Subcutaneous abdominal adipose tissue (tissue), 5 donors: ENCODE measurements around the gene TECPR1.

Source experiments
- H3K27ac ChIP-seq: one replicate; pipeline ENCODE4 v1.7.0; 2013; ENCODE audit warnings: low read depth, mild to moderate bottlenecking, inconsistent platforms, low read length, moderate library complexity
- H3K27me3 ChIP-seq, 5 donors: one replicate each; pipeline ENCODE4 v1.7.0; 2013; ENCODE audit warnings: low read length in 5 of 5, inconsistent platforms in 1 of 5; ENCODE audit not compliant: control insufficient read depth in 5 of 5, insufficient read depth in 4 of 5
- H3K36me3 ChIP-seq, 5 donors: one replicate each; pipeline ENCODE4 v1.7.0; 2013; ENCODE audit warnings: low read length in 5 of 5; ENCODE audit not compliant: control insufficient read depth in 5 of 5, insufficient read depth in 5 of 5
- H3K4me1 ChIP-seq, 5 donors: one replicate each; pipeline ENCODE4 v1.7.0; 2013; ENCODE audit warnings: low read length in 5 of 5, mild to moderate bottlenecking in 3 of 5, moderate library complexity in 1 of 5; ENCODE audit not compliant: control insufficient read depth in 5 of 5, insufficient read depth in 5 of 5
- H3K4me3 ChIP-seq, 5 donors: one replicate each; pipeline ENCODE4 v1.7.0; 2013; ENCODE audit warnings: low read length in 5 of 5, low read depth in 1 of 5
- H3K9ac ChIP-seq, 5 donors: one replicate each; pipeline ENCODE4 v1.7.0; 2013; ENCODE audit warnings: low read length in 5 of 5, mild to moderate bottlenecking in 4 of 5, moderate library complexity in 3 of 5
- H3K9me3 ChIP-seq, 5 donors: one replicate each; pipeline ENCODE4 v1.7.0; 2013; ENCODE audit warnings: low read length in 5 of 5; ENCODE audit not compliant: control insufficient read depth in 5 of 5
- donor health status: healthy.
- donor health status: healthy.
- donor health status: healthy.
- donor health status: healthy.
- donor health status: healthy.

TECPR1 gene

DNA sequence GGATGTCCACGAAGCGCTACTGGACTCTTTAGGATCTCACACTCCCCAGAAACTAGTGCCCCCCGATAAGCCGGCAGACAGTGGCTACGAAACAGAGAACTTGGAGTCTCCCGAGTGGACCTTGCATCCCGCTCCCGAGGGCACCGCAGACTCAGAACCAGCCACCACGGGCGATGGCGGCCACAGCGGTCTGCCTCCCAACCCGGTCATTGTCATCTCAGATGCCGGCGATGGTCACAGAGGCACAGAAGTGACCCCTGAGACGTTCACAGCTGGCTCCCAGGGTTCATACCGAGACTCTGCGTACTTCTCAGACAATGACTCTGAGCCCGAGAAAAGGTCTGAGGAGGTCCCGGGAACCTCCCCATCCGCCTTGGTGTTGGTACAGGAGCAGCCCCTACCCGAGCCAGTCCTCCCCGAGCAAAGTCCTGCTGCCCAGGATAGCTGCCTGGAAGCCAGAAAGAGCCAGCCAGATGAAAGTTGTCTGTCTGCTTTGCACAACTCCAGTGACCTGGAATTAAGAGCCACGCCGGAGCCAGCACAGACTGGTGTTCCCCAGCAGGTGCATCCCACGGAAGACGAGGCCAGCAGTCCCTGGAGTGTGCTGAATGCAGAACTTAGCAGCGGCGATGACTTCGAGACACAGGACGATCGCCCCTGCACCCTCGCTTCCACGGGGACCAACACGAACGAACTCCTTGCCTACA, 58.4 kb downstream of the TECPR1 start:
- Histone ChIP-seq H3K27ac (no peak overlapping the region), H3K36me3 (peaks cover 7 to 63% (median 56%) of the 10 kb centered on the region in 5 donors), H3K9ac (peak overlapping the region in 1 of 5 donors; percentile 17), H3K9me3 (peaks cover 0 to 3% (median 0%) of the 10 kb centered on the region in 5 donors), H3K27me3 (no peaks in the 10 kb centered on the region), H3K4me1 (no peaks in the 10 kb centered on the region), H3K4me3 (no peak overlapping the region)

DNA sequence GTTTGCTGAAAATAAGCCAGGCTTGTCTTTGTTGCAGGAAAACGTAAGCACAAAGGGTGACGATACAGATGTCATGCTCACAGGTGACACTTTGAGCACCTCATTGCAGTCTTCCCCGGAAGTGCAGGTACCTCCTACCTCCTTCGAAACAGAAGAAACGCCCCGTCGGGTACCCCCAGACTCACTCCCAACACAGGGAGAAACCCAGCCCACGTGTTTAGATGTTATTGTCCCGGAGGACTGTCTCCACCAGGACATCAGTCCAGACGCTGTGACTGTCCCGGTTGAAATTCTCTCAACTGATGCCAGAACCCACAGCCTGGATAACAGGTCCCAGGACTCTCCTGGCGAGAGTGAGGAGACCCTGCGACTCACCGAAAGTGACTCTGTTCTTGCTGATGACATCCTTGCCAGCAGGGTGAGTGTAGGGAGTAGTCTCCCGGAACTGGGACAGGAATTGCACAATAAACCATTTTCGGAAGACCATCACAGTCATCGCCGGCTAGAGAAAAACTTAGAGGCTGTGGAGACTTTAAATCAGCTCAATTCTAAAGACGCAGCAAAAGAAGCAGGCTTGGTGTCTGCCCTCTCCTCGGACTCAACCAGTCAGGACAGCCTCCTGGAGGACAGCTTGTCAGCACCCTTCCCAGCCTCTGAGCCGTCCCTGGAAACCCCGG, 59.1 kb downstream of the TECPR1 start:
- H3K36me3 ChIP-seq: peaks cover 9 to 63% (median 56%) of the 10 kb centered on the region in 5 donors
- no peaks in the 10 kb centered on the region for H3K4me1 ChIP-seq
- peak overlapping the region in 1 of 5 donors; percentile 17 for H3K9ac ChIP-seq
- no peak overlapping the region for H3K27ac ChIP-seq
- H3K9me3 ChIP-seq: no peaks in the 10 kb centered on the region
- H3K27me3 ChIP-seq: no peaks in the 10 kb centered on the region
- no peak overlapping the region for H3K4me3 ChIP-seq

DNA sequence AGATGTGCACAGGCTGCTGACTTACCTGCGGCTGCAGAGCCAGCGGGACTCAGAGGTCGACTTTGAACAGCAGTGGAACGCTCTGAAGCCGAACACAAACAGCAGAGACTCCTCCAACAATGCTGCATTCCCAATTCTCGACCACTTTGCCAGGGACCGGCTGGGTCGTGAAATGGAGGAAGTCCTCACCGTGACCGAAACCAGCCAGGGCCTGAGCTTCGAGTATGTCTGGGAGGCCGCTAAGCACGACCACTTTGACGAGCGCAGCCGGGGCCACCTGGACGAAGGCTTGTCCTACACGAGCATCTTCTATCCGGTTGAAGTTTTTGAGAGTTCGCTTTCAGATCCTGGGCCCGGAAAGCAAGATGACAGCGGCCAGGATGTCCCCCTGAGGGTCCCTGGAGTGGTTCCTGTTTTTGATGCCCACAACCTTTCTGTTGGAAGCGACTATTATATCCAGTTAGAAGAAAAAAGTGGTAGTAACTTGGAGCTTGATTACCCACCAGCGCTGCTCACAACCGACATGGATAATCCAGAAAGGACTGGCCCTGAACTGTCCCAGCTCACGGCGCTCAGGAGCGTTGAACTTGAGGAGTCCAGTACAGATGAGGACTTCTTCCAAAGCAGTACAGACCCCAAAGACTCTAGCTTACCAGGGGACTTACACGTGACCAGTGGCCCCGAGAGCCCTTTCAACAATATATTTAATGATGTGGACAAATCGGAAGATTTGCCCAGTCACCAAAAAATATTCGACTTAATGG, 60.2 kb downstream of the TECPR1 start:
- Histone ChIP-seq H3K9ac (no peak overlapping the region), H3K4me1 (peaks cover 0 to 3% (median 2%) of the 10 kb centered on the region in 5 donors), H3K27me3 (no peaks in the 10 kb centered on the region), H3K4me3 (no peak overlapping the region), H3K9me3 (no peaks in the 10 kb centered on the region), H3K27ac (no peak overlapping the region), H3K36me3 (peaks cover 11 to 58% (median 50%) of the 10 kb centered on the region in 5 donors)

DNA sequence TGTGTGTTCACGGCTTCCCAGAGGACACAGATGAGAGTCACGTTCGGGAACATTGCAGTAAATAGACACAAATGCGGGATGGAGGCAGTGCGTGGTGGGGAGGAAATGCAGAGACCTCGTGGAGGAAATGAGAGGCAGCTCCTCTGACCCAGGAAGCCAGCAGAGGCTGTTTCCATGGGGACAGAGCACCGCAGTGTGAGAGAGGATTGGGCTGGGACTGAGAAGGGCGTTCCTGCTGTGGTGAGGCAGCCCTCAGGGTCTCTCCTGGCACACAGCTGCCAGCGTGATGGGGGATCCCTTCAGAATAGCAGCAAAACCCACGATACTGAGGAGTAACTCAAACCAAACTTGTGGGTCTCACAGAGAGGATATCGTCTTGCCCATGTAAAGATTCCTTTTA, 62.5 kb downstream of the TECPR1 start:
- no peak overlapping the region for H3K9ac ChIP-seq
- H3K36me3 ChIP-seq: peaks cover 10 to 42% (median 33%) of the 10 kb centered on the region in 5 donors
- no peak overlapping the region for H3K27ac ChIP-seq
- H3K4me3 ChIP-seq: no peak overlapping the region
- H3K9me3 ChIP-seq: no peaks in the 10 kb centered on the region
- H3K4me1 ChIP-seq: peaks cover 0 to 10% (median 5%) of the 10 kb centered on the region in 5 donors
- H3K27me3 ChIP-seq: no peaks in the 10 kb centered on the region

DNA sequence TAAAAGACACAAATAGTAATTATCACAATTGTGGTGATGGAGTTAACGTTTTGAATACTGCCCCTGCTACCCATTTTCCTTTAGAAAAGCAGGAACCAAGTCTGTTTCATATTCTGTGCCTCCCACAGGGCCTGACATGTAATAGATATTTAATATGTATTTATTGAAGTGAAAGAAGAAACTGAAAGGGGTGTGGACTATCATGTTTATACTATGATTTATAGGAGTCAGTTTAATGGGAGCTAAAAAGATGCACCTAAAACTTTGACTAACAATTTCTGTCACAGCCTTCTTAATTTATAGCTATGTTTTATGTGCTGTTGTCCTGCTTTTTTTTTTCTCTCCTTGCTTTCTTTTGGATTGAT, 64.9 kb downstream of the TECPR1 start:
- H3K4me3 ChIP-seq: no peak overlapping the region
- peaks cover 4 to 17% (median 12%) of the 10 kb centered on the region in 5 donors for H3K36me3 ChIP-seq
- H3K27me3 ChIP-seq: no peaks in the 10 kb centered on the region
- H3K27ac ChIP-seq: peak overlapping the region; percentile 51
- peak overlapping the region in 1 of 5 donors; percentile 36 for H3K9ac ChIP-seq
- peaks cover 0 to 10% (median 5%) of the 10 kb centered on the region in 5 donors for H3K4me1 ChIP-seq
- H3K9me3 ChIP-seq: no peaks in the 10 kb centered on the region

DNA sequence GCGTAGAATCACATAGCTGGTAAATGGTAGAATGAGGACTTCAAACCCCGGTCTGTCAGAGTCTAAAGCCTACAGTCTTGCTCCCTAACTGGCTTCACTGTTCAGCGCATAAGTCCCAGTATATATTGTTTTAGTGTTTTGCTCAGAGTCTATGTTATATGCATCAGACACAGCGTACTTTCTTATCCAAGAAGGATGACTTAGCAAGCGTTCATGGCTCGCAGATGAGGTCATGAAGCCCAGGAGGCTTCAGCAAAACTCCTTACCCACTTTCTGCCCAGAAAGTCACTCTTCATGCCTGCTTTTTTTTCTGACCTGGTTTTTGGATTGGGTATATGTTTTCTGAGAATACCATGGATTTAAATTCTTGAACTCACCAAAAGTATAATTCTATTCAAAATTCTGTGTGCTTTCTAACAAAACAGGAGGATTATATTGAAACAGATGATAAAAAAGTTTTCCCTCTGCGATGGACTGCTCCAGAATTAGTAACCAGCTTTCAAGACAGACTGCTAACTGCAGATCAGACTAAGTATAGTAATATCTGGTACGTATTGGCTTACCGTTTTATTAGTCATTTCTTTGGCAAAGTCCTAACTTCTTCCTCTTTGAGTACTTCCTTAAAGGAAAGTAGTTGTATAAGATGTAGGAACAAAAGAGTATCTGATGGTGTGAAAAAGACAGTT, 65.4 kb downstream of the TECPR1 start:
- H3K9ac ChIP-seq: peak overlapping the region in 1 of 5 donors; percentile 36
- peaks cover 2 to 12% (median 7%) of the 10 kb centered on the region in 5 donors for H3K36me3 ChIP-seq
- peak overlapping the region; percentile 51 for H3K27ac ChIP-seq
- no peak overlapping the region for H3K4me3 ChIP-seq
- no peaks in the 10 kb centered on the region for H3K9me3 ChIP-seq
- peaks cover 0 to 10% (median 5%) of the 10 kb centered on the region in 5 donors for H3K4me1 ChIP-seq
- no peaks in the 10 kb centered on the region for H3K27me3 ChIP-seq

DNA sequence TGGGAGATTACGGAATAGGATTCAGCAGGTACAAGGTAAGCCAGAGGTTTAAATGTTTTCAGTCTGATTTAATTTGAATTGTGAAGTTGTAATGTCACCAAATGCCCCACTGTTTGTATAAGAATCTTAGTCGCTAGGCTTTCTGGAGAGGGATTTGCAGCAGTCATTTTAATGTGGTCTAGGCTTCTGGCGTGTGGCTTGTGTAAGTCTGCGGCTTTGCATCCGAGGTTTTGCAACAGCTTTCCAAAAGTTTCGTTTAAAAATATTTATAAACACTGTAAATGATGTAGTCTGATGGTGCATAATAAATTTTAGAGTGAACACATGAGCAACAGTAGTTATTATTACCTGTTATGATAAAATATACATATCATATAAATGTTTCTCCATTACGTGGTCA, 66.9 kb downstream of the TECPR1 start:
- no peak overlapping the region for H3K9ac ChIP-seq
- peaks cover 0 to 6% (median 4%) of the 10 kb centered on the region in 5 donors for H3K36me3 ChIP-seq
- no peak overlapping the region for H3K27ac ChIP-seq
- H3K4me1 ChIP-seq: peaks cover 0 to 10% (median 5%) of the 10 kb centered on the region in 5 donors
- no peaks in the 10 kb centered on the region for H3K27me3 ChIP-seq
- H3K4me3 ChIP-seq: no peak overlapping the region
- H3K9me3 ChIP-seq: no peaks in the 10 kb centered on the region

DNA sequence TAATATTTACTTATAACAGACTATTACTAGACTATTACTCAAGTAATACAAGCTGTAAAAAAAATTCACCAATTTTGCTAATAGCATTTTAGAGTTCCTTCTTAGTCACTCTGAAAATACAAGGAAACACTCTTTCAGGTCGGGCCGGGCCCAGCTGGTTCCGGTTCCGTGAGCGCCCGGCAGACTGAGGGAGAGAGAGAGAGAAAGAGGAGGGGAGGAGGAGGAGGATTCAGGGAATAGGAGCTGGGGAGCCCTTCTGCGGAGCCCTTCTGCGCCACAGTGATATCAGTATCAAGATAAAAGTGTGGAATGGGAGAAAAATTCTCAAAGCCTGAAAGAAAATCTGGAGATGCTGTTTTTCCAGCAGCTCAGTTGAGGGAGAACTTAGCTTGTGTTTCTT, 71.3 kb downstream of the TECPR1 start:
- Histone ChIP-seq H3K9ac (no peak overlapping the region), H3K9me3 (no peaks in the 10 kb centered on the region), H3K27ac (no peak overlapping the region), H3K36me3 (peaks cover 2 to 22% (median 10%) of the 10 kb centered on the region in 5 donors), H3K4me1 (no peaks in the 10 kb centered on the region), H3K27me3 (no peaks in the 10 kb centered on the region), H3K4me3 (no peak overlapping the region)

DNA sequence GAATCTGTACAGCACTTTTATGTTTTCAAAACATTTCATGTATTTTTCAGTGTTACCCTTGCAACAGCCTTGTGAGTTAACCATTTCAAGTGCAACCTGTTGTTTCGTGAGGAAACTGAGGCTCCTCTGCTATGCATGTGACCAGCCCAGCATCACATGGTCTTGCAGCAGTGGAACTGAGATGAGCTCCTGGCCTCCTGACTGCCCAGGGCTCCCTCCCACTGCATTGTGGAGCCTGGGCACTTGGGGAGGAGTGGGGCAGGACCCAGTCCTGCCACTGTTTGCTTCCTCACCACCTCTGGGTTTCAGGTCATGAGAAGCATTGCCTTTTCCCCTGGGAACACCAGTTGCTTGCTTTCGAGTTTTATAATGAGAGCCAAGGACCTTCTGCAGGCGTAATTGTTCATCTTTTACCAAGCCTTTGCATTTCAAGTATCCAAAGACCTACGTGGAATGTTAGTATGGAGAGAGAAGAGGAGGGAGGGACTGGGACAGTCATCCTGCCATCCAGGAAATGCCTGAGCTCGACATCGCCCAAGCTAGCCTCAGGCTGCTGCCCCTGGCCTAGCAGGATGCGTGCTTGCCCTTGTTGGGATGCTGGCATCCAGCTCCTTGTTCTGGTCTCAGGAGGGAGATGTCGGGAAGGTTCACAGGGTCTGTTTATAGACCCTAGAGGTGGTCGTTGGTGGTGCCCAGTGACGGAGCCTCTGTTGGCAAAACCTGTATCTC, 73.1 kb downstream of the TECPR1 start:
- no peaks in the 10 kb centered on the region for H3K4me1 ChIP-seq
- peaks cover 14 to 37% (median 24%) of the 10 kb centered on the region in 5 donors for H3K36me3 ChIP-seq
- H3K27ac ChIP-seq: no peak overlapping the region
- no peaks in the 10 kb centered on the region for H3K9me3 ChIP-seq
- H3K4me3 ChIP-seq: no peak overlapping the region
- no peak overlapping the region for H3K9ac ChIP-seq
- H3K27me3 ChIP-seq: no peaks in the 10 kb centered on the region
